Esophagus muscularis mucosa (tissue), 4 donors: ENCODE data around the gene VWA5B1.

Experiments used
- EP300 ChIP-seq: sonication (generic); formaldehyde crosslinking; IDR thresholded peaks from one replicate; pipeline ENCODE4 v1.6.1; 2017; ENCODE audit warnings: antibody characterized with exemption
- POLR2A ChIP-seq: fragments of 450-650 bp; IDR thresholded peaks from one replicate; pipeline ENCODE4 v1.6.1; 2017; ENCODE audit warnings: antibody characterized with exemption, moderate library complexity, mild to moderate bottlenecking, low read depth
- POLR2AphosphoS5 ChIP-seq, 2 donors: sonication (generic); formaldehyde crosslinking; IDR thresholded peaks; one replicate each; pipeline ENCODE4 v1.6.1; 2017; ENCODE audit warnings: antibody characterized with exemption in 2 of 2
- TF ChIP-seq, protein P1 (sequence below), 3 experiments: fragments of 200-600 bp in 2 of 3; fragments of 450-650 bp in 1 of 3; sonication (generic) in 2 of 3; IDR thresholded peaks; one replicate each; pipeline ENCODE4 v1.5.1; 2017 to 2019; ENCODE audit warnings: antibody characterized with exemption in 3 of 3, mild to moderate bottlenecking in 2 of 3, moderate library complexity in 1 of 3

DNA sequence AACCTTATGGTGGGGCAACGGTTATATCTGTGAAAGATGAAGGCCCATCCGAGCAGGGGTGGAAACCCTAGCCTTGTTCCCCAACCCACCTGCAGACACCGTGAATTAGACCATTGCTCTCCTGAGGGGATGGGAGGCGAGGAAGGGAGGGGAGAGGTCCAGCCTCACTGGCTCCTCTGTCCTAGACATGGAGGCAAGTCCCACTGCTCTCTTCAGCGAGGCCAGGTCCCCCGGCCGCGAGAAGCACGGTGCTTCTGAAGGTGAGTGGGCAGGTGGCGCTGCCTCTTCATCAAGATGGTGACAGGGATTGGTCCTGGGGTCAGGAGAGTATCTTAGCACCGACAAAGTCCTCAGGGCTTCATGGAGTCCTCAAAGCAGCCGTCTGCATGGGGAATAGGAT, 59.3 kb downstream of the VWA5B1 start:
- TF ChIP-seq, protein P1, sequence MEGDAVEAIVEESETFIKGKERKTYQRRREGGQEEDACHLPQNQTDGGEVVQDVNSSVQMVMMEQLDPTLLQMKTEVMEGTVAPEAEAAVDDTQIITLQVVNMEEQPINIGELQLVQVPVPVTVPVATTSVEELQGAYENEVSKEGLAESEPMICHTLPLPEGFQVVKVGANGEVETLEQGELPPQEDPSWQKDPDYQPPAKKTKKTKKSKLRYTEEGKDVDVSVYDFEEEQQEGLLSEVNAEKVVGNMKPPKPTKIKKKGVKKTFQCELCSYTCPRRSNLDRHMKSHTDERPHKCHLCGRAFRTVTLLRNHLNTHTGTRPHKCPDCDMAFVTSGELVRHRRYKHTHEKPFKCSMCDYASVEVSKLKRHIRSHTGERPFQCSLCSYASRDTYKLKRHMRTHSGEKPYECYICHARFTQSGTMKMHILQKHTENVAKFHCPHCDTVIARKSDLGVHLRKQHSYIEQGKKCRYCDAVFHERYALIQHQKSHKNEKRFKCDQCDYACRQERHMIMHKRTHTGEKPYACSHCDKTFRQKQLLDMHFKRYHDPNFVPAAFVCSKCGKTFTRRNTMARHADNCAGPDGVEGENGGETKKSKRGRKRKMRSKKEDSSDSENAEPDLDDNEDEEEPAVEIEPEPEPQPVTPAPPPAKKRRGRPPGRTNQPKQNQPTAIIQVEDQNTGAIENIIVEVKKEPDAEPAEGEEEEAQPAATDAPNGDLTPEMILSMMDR (IDR thresholded peaks at IDR 0.05) = no peak
- TF ChIP-seq POLR2AphosphoS5 (IDR thresholded peaks at IDR 0.05) = no peak
- no peak for TF ChIP-seq EP300
- TF ChIP-seq POLR2A = no peak
